H1 (cell line): Measurements from ENCODE around the gene AP3S1. TPM values are rescaled to one million over a fixed set of nuclear protein-coding genes. Genes with fewer than 3 reads are reported as not detected.

Experiments
- CTCF ChIA-PET: fragments of 300-600 bp; sonication (Branson Sonifier 250); formaldehyde crosslinking; loops from one replicate; lab custom pipeline; 2021; ENCODE audit not compliant: partially characterized antibody; lab: Charles Lee
- POLR2A ChIA-PET: fragments of 300-600 bp; sonication (Branson Sonifier 250); formaldehyde crosslinking; loops from one replicate; lab custom pipeline; 2021; ENCODE audit warnings: inconsistent platforms; ENCODE audit not compliant: partially characterized antibody; lab: Charles Lee
- DNase-seq, 2 experiments: peaks; one replicate each; pipeline versions ENCODE4 v3.0.0 to v3.0.0-alpha.2; 2010 to 2022; ENCODE audit warnings: low spot score in 2 of 2, low read depth in 1 of 2, mixed read lengths in 1 of 2
- FAIRE-seq: peaks from 2 replicates; lab custom pipeline; 2011; peaks lifted over from hg19 to GRCh38; lab: Jason Lieb, UNC
- H2AFZ ChIP-seq: 2 replicates; pipeline ENCODE4 v1.8.1; 2012; ENCODE audit warnings: low read length, inconsistent platforms
- H2AK5ac ChIP-seq: 2 replicates; pipeline ENCODE4 v1.6.1; 2013; ENCODE audit warnings: low read depth, low read length
- H2BK120ac ChIP-seq: replicated peaks from 2 replicates; pipeline ENCODE3; 2013; ENCODE audit warnings: low read depth, low read length, inconsistent platforms
- H2BK12ac ChIP-seq: 2 replicates; pipeline ENCODE4 v1.6.1; 2013; ENCODE audit warnings: low read depth, low read length
- H2BK15ac ChIP-seq: 2 replicates; pipeline ENCODE4 v1.6.1; 2013; ENCODE audit warnings: low read length
- H2BK20ac ChIP-seq: 2 replicates; pipeline ENCODE4 v1.6.1; 2013; ENCODE audit warnings: low read length
- H2BK5ac ChIP-seq: 2 replicates; pipeline ENCODE4 v1.6.1; 2013; ENCODE audit warnings: low read depth, low read length
- H3K14ac ChIP-seq: 2 replicates; pipeline ENCODE4 v1.6.1; 2013; ENCODE audit warnings: inconsistent platforms; ENCODE audit not compliant: insufficient read length
- H3K18ac ChIP-seq: 2 replicates; pipeline ENCODE4 v1.6.1; 2013; ENCODE audit warnings: low read length; ENCODE audit errors: extremely low read depth
- H3K23ac ChIP-seq: 2 replicates; pipeline ENCODE4 v1.6.1; 2013; ENCODE audit warnings: inconsistent platforms; ENCODE audit not compliant: insufficient read length
- H3K23me2 ChIP-seq: 2 replicates; pipeline ENCODE4 v1.6.1; 2013; ENCODE audit warnings: low read depth, low read length
- H3K27ac ChIP-seq: 2 replicates; pipeline ENCODE4 v1.6.1; 2011; ENCODE audit warnings: low read depth, low read length, inconsistent platforms
- H3K27me3 ChIP-seq, 4 experiments: replicated peaks in 1 of 4; 1 replicate in 1 of 4; 2 replicates in 3 of 4; pipeline versions ENCODE4 v1.6.1 to v1.8.1; 2011 to 2013; ENCODE audit warnings: low read length in 3 of 4, mild to moderate bottlenecking in 3 of 4, inconsistent platforms in 2 of 4, mixed read lengths in 2 of 4, moderate library complexity in 1 of 4; ENCODE audit not compliant: control insufficient read depth in 3 of 4, insufficient read depth in 3 of 4; ENCODE audit errors: extremely low read depth in 1 of 4
- H3K36me3 ChIP-seq, 4 experiments: 2 replicates each; pipeline versions ENCODE4 v1.6.1 to v1.8.1; 2011 to 2013; ENCODE audit warnings: mild to moderate bottlenecking in 4 of 4, low read length in 3 of 4, moderate library complexity in 2 of 4, control low read depth in 1 of 4, inconsistent platforms in 1 of 4; ENCODE audit not compliant: insufficient read depth in 4 of 4, control insufficient read depth in 2 of 4
- H3K4ac ChIP-seq: replicated peaks from 2 replicates; pipeline ENCODE3; 2013; ENCODE audit warnings: low read length, low read depth, mixed read lengths, inconsistent platforms; ENCODE audit not compliant: insufficient read length
- H3K4me1 ChIP-seq, 4 experiments: replicated peaks in 1 of 4; 1 replicate in 1 of 4; 2 replicates in 3 of 4; pipeline versions ENCODE4 v1.6.1 to v1.8.1; 2011 to 2013; ENCODE audit warnings: low read length in 3 of 4, inconsistent platforms in 2 of 4, mixed read lengths in 1 of 4; ENCODE audit not compliant: insufficient read depth in 4 of 4, control insufficient read depth in 3 of 4
- H3K4me2 ChIP-seq, 2 experiments: 2 replicates each; pipeline versions ENCODE4 v1.6.1 to v1.8.1; 2011 to 2013; ENCODE audit warnings: low read depth in 2 of 2, low read length in 2 of 2, control low read depth in 1 of 2, inconsistent platforms in 1 of 2, mild to moderate bottlenecking in 1 of 2; ENCODE audit not compliant: insufficient read depth in 1 of 2
- H3K4me3 ChIP-seq, 4 experiments: fragments of 200-600, 300-600 bp in 1 of 4; sonication (generic), shearing (Covaris generic), sonication (Bioruptor Twin) in 1 of 4; 2 replicates each; pipeline versions ENCODE4 v1.5.1 to v1.8.1; 2011 to 2016; ENCODE audit warnings: low read length in 4 of 4, low read depth in 3 of 4, control low read depth in 2 of 4, inconsistent platforms in 2 of 4, mild to moderate bottlenecking in 2 of 4, mixed read lengths in 1 of 4, moderate library complexity in 1 of 4; ENCODE audit not compliant: insufficient read depth in 2 of 4; ENCODE audit errors: extremely low read depth in 1 of 4
- H3K56ac ChIP-seq: replicated peaks from 2 replicates; pipeline ENCODE3; 2013; ENCODE audit warnings: low read depth, mild to moderate bottlenecking, mixed read lengths, low read length, inconsistent platforms; ENCODE audit not compliant: insufficient read length
- H3K79me1 ChIP-seq: 2 replicates; pipeline ENCODE4 v1.6.1; 2013; ENCODE audit warnings: low read depth, low read length, control low read depth
- H3K79me2 ChIP-seq, 2 experiments: 2 replicates each; pipeline versions ENCODE4 v1.6.1 to v1.8.1; 2012 to 2013; ENCODE audit warnings: low read length in 2 of 2, mild to moderate bottlenecking in 2 of 2, inconsistent platforms in 1 of 2; ENCODE audit not compliant: insufficient read depth in 2 of 2, control insufficient read depth in 1 of 2
- H3K9ac ChIP-seq, 4 experiments: replicated peaks in 1 of 4; 1 replicate in 1 of 4; 2 replicates in 3 of 4; pipeline versions ENCODE4 v1.6.1 to v1.8.1; 2011 to 2013; ENCODE audit warnings: low read depth in 3 of 4, low read length in 3 of 4, control low read depth in 2 of 4, mild to moderate bottlenecking in 2 of 4, moderate library complexity in 2 of 4, inconsistent platforms in 1 of 4; ENCODE audit errors: extremely low read depth in 1 of 4
- H3K9me3 ChIP-seq, 2 experiments: 2 replicates each; pipeline versions ENCODE4 v1.6.1 to v1.8.1; 2012 to 2013; ENCODE audit warnings: mild to moderate bottlenecking in 2 of 2, moderate library complexity in 2 of 2, control low read depth in 1 of 2, inconsistent platforms in 1 of 2, low read depth in 1 of 2, low read length in 1 of 2, mixed read lengths in 1 of 2; ENCODE audit not compliant: insufficient read depth in 2 of 2
- H4K20me1 ChIP-seq, 2 experiments: replicated peaks in 1 of 2; 2 replicates each; pipeline versions ENCODE3 to v1.8.1; 2011 to 2013; ENCODE audit warnings: inconsistent platforms in 2 of 2, low read length in 2 of 2, mild to moderate bottlenecking in 1 of 2; ENCODE audit not compliant: insufficient read depth in 2 of 2, control insufficient read depth in 1 of 2
- H4K5ac ChIP-seq: 2 replicates; pipeline ENCODE4 v1.6.1; 2013; ENCODE audit warnings: low read length, low read depth, mixed read lengths, inconsistent platforms; ENCODE audit not compliant: insufficient read length
- H4K8ac ChIP-seq: 2 replicates; pipeline ENCODE4 v1.8.0; 2013; ENCODE audit warnings: mild to moderate bottlenecking, moderate library complexity, low read length, inconsistent platforms; ENCODE audit not compliant: insufficient read depth; ENCODE audit errors: extremely low read depth
- H4K91ac ChIP-seq: replicated peaks from 2 replicates; pipeline ENCODE3; 2013; ENCODE audit warnings: low read length, mixed read lengths, inconsistent platforms; ENCODE audit not compliant: insufficient read length
- ASH2L ChIP-seq: fragments of 200-600, 300-600 bp; sonication (generic); IDR thresholded peaks from one replicate; pipeline ENCODE4 v1.7.1; 2017; ENCODE audit warnings: low read length
- CHD1 ChIP-seq: IDR thresholded peaks from 2 replicates; pipeline ENCODE4 v1.6.1; 2012; ENCODE audit warnings: low read depth, low read length, improper control_type of control experiment
- HDAC6 ChIP-seq: IDR thresholded peaks from one replicate; pipeline ENCODE4 v1.7.1; 2012; ENCODE audit warnings: low read depth, mild to moderate bottlenecking, inconsistent platforms, low read length, moderate library complexity
- NANOG ChIP-seq: IDR thresholded peaks from 2 replicates; pipeline ENCODE4 v1.6.1; 2011; ENCODE audit warnings: low read length, low read depth, mild to moderate bottlenecking, inconsistent platforms; ENCODE audit not compliant: insufficient read depth, poor library complexity, severe bottlenecking
- POLR2A ChIP-seq, 2 experiments: IDR thresholded peaks; 1 replicate in 1 of 2; 2 replicates in 1 of 2; pipeline ENCODE4 v1.6.1; 2011; ENCODE audit warnings: low read depth in 2 of 2, low read length in 2 of 2, mild to moderate bottlenecking in 2 of 2; ENCODE audit errors: control extremely low read depth in 1 of 2
- POLR2AphosphoS5 ChIP-seq: IDR thresholded peaks from 2 replicates; pipeline ENCODE4 v1.6.1; 2011; ENCODE audit warnings: low read depth, low read length
- POU5F1 ChIP-seq: IDR thresholded peaks from 2 replicates; pipeline ENCODE4 v1.6.1; 2011; ENCODE audit warnings: low read depth, mild to moderate bottlenecking, low read length, moderate library complexity
- RNF2 ChIP-seq: fragments of 200-900, 300-1000 bp; sonication (generic); IDR thresholded peaks from 2 replicates; pipeline ENCODE4 v1.7.1; 2016; ENCODE audit warnings: borderline replicate concordance, low read depth, mild to moderate bottlenecking, antibody characterized with exemption, low read length; ENCODE audit not compliant: poor library complexity, severe bottlenecking; ENCODE audit errors: missing control alignments
- TAF1 ChIP-seq: IDR thresholded peaks from 2 replicates; pipeline ENCODE4 v1.6.1; 2011; ENCODE audit warnings: mild to moderate bottlenecking, low read depth, low read length
- TEAD4 ChIP-seq: IDR thresholded peaks from 2 replicates; pipeline ENCODE4 v1.6.1; 2012; ENCODE audit warnings: low read depth, low read length, inconsistent platforms, mixed read lengths
- YY1 ChIP-seq: IDR thresholded peaks from 2 replicates; pipeline ENCODE4 v1.6.1; 2011; ENCODE audit warnings: low read depth, mild to moderate bottlenecking, low read length
- WGBS, 2 experiments: shearing (Covaris generic) in 1 of 2; methylation state at CpG; one replicate each; pipeline versions ENCODE4 v1.1.6 to v1.1.7; 2013 to 2015; ENCODE audit warnings: low lambda C conversion rate in 2 of 2, mixed read lengths in 2 of 2, inconsistent platforms in 1 of 2, low coverage in 1 of 2, missing lambda C conversion rate in 1 of 2; ENCODE audit not compliant: insufficient replicate concordance in 2 of 2, insufficient coverage in 1 of 2, insufficient read length in 1 of 2; ENCODE audit errors: extremely low coverage in 1 of 2, missing lambda C conversion rate in 1 of 2; 5-methylcytosine and 5-hydroxymethylcytosine counted together
- polyA plus RNA-seq, 7 experiments: library from polyadenylated mRNA; depleted of rRNA in 3 of 7; stranded (reverse) in 5 of 7; unstranded in 2 of 7; fragments of >200 nt in 5 of 7; fragments of 200-250 nt in 2 of 7; gene quantifications; 1 replicate in 5 of 7; 2 replicates in 1 of 7; 4 replicates in 1 of 7; pipeline versions ENCODE4 v1.2.1 to v1.2.3, GENCODE V29; 2011 to 2013; ENCODE audit warnings: missing spikeins in 2 of 7, mixed read lengths in 2 of 7
- total RNA-seq: library from RNA; stranded (reverse); fragmentation: NEBNext Ultra II Directional; extraction: Animal tissue kit (Norgen Biotek cat#: 25700); gene quantifications from 2 replicates; pipeline ENCODE4 v1.2.1, GENCODE V29; 2021
- TF ChIP-seq, protein P1 (sequence below): IDR thresholded peaks from 2 replicates; pipeline ENCODE4 v1.6.1; 2011; ENCODE audit warnings: low read depth, mild to moderate bottlenecking, low read length; ENCODE audit not compliant: insufficient read depth
- TF ChIP-seq, protein P2 (sequence below): IDR thresholded peaks from 2 replicates; pipeline ENCODE4 v1.6.1; 2012; ENCODE audit warnings: inconsistent platforms

The AP3S1 gene
- total and polyA plus RNA-seq, 2 of the 8 experiments (the other 6 are each of a cell fraction or from before 2014, with no cell fraction given), result 26.6 to 72.7 TPM

DNA sequence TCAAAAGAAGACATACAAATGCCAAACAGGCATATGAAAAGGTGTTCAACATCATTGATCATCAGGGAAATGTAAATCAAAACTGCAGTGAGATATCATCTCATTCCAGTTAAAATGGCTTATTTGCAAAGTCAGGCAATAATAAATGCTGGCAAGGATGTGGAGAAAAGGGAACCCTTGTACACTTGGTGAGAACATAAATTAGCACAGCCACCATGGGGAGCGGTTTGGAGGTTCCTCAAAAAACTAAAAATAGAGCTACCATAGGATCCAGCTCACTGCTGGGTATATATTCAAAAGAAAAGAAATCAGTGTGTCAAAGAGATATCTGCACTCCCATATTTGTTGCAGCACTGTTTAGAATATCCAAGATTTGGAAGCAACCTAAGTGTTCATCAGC, 50.3 kb downstream of the AP3S1 start:
- DNase-seq (no peak), FAIRE-seq (no peak)
- Histone ChIP-seq H2AFZ (no peak overlapping the region), H2BK15ac (no peak overlapping the region), H3K27me3 (no peaks in the 10 kb centered on the region), H3K4ac (no peak overlapping the region), H3K79me1 (no peaks in the 10 kb centered on the region), H3K4me3 (no peak overlapping the region), H3K4me2 (no peak overlapping the region), H4K5ac (no peak overlapping the region), H3K4me1 (no peaks in the 10 kb centered on the region), H3K56ac (no peak overlapping the region), H2BK20ac (no peak overlapping the region), H3K79me2 (no peaks in the 10 kb centered on the region), H2BK12ac (no peak overlapping the region), H4K8ac (no peak overlapping the region), H3K14ac (no peak overlapping the region), H3K18ac (no peak overlapping the region), H2BK120ac (no peak overlapping the region), H4K20me1 (peaks cover 0 to 2% of the 10 kb centered on the region in 2 experiments), H3K23ac (no peak overlapping the region), H3K23me2 (no peaks in the 10 kb centered on the region), H3K36me3 (peaks cover 0 to 2% (median 0%) of the 10 kb centered on the region in 4 experiments; a peak in 1 of 8 replicates), H4K91ac (no peak overlapping the region), H2BK5ac (no peak overlapping the region), H3K9me3 (no peaks in the 10 kb centered on the region), H3K9ac (no peak overlapping the region), H2AK5ac (no peak overlapping the region), H3K27ac (no peak overlapping the region)
- CTCF ChIA-PET, result interaction anchor here (0.6 to 1.2 kb wide), 2 partner anchors 53 to 139 kb away, joined by 3 to 4 read pairs; no protein-coding TSS in a partner anchor
- 88% methylated on average over 1 of the region's 1 CpG; no CpG with 5 or more reads in 1 of the 2 experiments for WGBS, 2 experiments
- POLR2A ChIA-PET, result no interaction called here
- no peak for TF ChIP-seq POU5F1
- TF ChIP-seq, protein P1, sequence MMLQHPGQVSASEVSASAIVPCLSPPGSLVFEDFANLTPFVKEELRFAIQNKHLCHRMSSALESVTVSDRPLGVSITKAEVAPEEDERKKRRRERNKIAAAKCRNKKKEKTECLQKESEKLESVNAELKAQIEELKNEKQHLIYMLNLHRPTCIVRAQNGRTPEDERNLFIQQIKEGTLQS, result no peak
- no peak for TF ChIP-seq POLR2AphosphoS5
- no peak for TF ChIP-seq YY1
- no peak for TF ChIP-seq POLR2A (IDR thresholded peaks at IDR 0.05; ENCODE audit: control extremely low read depth in 1 of 2, low read depth in 2 of 2, low read length in 2 of 2)
- no peak for TF ChIP-seq RNF2
- TF ChIP-seq, protein P2, sequence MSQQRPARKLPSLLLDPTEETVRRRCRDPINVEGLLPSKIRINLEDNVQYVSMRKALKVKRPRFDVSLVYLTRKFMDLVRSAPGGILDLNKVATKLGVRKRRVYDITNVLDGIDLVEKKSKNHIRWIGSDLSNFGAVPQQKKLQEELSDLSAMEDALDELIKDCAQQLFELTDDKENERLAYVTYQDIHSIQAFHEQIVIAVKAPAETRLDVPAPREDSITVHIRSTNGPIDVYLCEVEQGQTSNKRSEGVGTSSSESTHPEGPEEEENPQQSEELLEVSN, result no peak
- TF ChIP-seq ASH2L, result no peak
- TF ChIP-seq NANOG, result no peak
- no peak for TF ChIP-seq HDAC6
- TF ChIP-seq CHD1, result no peak
- no peak for TF ChIP-seq TAF1
- TF ChIP-seq TEAD4, result no peak
